HCT116 (cell line): Measurements from ENCODE around the gene NBL1.

Experiments
- EZH2 ChIP-seq: fragments of 200-600 bp; sonication (generic); IDR thresholded peaks from 2 replicates; pipeline ENCODE4 v1.6.1; 2017; ENCODE audit warnings: antibody characterized with exemption, mixed run types
- EZH2phosphoT487 ChIP-seq: fragments of 200-600 bp; IDR thresholded peaks from 2 replicates; pipeline ENCODE4 v1.6.1; 2018; ENCODE audit warnings: antibody characterized with exemption, borderline replicate concordance
- JUND ChIP-seq: IDR thresholded peaks from 2 replicates; pipeline ENCODE4 v1.6.1; 2012
- MAX ChIP-seq: IDR thresholded peaks from 2 replicates; pipeline ENCODE4 v1.6.1; 2012
- ZNF274 ChIP-seq: fragments of 200-500 bp; sonication (Bioruptor generic); IDR thresholded peaks from 2 replicates; pipeline ENCODE4 v1.6.1; 2014; ENCODE audit warnings: mild to moderate bottlenecking, low read depth, low read length, inconsistent platforms
- TF ChIP-seq, protein P1 (sequence below), 3 experiments: fragments of 200-600 bp in 1 of 3; sonication (generic) in 1 of 3; IDR thresholded peaks in 2 of 3; conservative IDR thresholded peaks in 1 of 3; 2 replicates each; pipeline ENCODE4 v1.5.1; 2012 to 2017; ENCODE audit warnings: low read depth in 2 of 3, low read length in 2 of 3, antibody characterized with exemption in 1 of 3, borderline replicate concordance in 1 of 3, control low read depth in 1 of 3, mild to moderate bottlenecking in 1 of 3, mixed read lengths in 1 of 3, mixed run types in 1 of 3, moderate library complexity in 1 of 3; ENCODE audit not compliant: insufficient read depth in 1 of 3
- TF ChIP-seq, protein P2 (sequence below): IDR thresholded peaks from 2 replicates; pipeline ENCODE4 v1.6.1; 2012

DNA sequence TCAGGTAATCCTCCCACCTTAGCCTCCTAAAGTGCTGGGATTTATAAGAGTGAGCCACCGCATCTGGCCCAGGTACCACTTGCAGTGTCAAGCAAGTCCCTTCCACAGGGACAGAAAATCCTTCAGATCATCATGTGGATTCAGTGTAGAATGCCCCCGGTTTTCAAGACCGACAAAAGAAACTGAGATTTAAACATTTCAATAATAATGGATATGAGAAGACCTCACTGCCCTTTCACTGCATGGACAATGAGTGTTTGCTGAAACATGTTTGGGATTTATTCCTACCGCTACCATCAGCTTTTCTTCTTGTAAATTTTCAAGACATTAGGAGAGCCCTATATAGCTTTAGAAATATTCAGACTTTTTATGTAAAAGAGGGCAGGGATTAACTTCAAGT, 62.0 kb downstream of the NBL1 start:
- TF ChIP-seq, protein P1, sequence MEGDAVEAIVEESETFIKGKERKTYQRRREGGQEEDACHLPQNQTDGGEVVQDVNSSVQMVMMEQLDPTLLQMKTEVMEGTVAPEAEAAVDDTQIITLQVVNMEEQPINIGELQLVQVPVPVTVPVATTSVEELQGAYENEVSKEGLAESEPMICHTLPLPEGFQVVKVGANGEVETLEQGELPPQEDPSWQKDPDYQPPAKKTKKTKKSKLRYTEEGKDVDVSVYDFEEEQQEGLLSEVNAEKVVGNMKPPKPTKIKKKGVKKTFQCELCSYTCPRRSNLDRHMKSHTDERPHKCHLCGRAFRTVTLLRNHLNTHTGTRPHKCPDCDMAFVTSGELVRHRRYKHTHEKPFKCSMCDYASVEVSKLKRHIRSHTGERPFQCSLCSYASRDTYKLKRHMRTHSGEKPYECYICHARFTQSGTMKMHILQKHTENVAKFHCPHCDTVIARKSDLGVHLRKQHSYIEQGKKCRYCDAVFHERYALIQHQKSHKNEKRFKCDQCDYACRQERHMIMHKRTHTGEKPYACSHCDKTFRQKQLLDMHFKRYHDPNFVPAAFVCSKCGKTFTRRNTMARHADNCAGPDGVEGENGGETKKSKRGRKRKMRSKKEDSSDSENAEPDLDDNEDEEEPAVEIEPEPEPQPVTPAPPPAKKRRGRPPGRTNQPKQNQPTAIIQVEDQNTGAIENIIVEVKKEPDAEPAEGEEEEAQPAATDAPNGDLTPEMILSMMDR (IDR thresholded peaks at IDR 0.05 in 2 of 3, conservative IDR thresholded peaks at IDR 0.05 in 1 of 3; ENCODE audit: borderline replicate concordance in 1 of 3, insufficient read depth in 1 of 3, low read depth in 2 of 3, low read length in 2 of 3) = no peak
- no peak for TF ChIP-seq EZH2
- TF ChIP-seq EZH2phosphoT487 = no peak
- no peak for TF ChIP-seq MAX
- no peak for TF ChIP-seq ZNF274
- no peak for TF ChIP-seq JUND
- TF ChIP-seq, protein P2, sequence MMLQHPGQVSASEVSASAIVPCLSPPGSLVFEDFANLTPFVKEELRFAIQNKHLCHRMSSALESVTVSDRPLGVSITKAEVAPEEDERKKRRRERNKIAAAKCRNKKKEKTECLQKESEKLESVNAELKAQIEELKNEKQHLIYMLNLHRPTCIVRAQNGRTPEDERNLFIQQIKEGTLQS = no peak
